ENCODE measurements around the gene TEX44. TPM values are rescaled to one million over a fixed set of nuclear protein-coding genes. Genes with fewer than 3 reads are reported as not detected.
"Not testable (repeated sequence)": the region's sequence is repeated elsewhere in the genome, so short reads cannot be mapped to it uniquely, and the experiment has no call there.

Gene TEX44
- total RNA-seq, 1 donor from 2014 or later: not detected

GRCh38 chr2:231552752-231553151, 39.9 kb upstream of the TEX44 start:
- no peak for TF ChIP-seq CTCF (conservative IDR thresholded peaks at IDR 0.05; ENCODE audit: low read depth, low read length)
- H3K4me3 ChIP-seq (ENCODE audit: low read depth, low read length): no peak overlapping the region
- DNase-seq (ENCODE audit: low read depth): no peak

- no peak overlapping the region for H3K4me3 ChIP-seq (ENCODE audit: low read depth, low read length)
- TF ChIP-seq CTCF (conservative IDR thresholded peaks at IDR 0.05; ENCODE audit: low read depth, low read length): no peak
- no peak for DNase-seq (ENCODE audit: low read depth)
Measured at GRCh38 chr2:231554327-231554726, 38.3 kb upstream of the TEX44 start.

GRCh38 chr2:231554748-231555545, 37.7 kb upstream of the TEX44 start:
- no peak for DNase-seq (ENCODE audit: low read depth)
- no peak overlapping the region for H3K4me3 ChIP-seq (ENCODE audit: low read depth, low read length)
- no peak for TF ChIP-seq CTCF (conservative IDR thresholded peaks at IDR 0.05; ENCODE audit: low read depth, low read length)

GRCh38 chr2:231556496-231556895, 36.2 kb upstream of the TEX44 start:
- DNase-seq (ENCODE audit: low read depth); H3K4me3 ChIP-seq (ENCODE audit: low read depth, low read length): not testable (repeated sequence)

GRCh38 chr2:231556981-231557380, 35.7 kb upstream of the TEX44 start:
- no peak overlapping the region for H3K4me3 ChIP-seq (ENCODE audit: low read depth, low read length)
- no peak for TF ChIP-seq CTCF (conservative IDR thresholded peaks at IDR 0.05; ENCODE audit: low read depth, low read length)
- no peak for DNase-seq (ENCODE audit: low read depth)

- peak; percentile 19 for DNase-seq (ENCODE audit: low read depth)
- TF ChIP-seq CTCF (conservative IDR thresholded peaks at IDR 0.05; ENCODE audit: low read depth, low read length): peak; percentile 85
- H3K4me3 ChIP-seq (ENCODE audit: low read depth, low read length): no peak overlapping the region
Measured at GRCh38 chr2:231557571-231558217, 35.0 kb upstream of the TEX44 start.

- no peak overlapping the region for H3K4me3 ChIP-seq (ENCODE audit: low read depth, low read length)
- TF ChIP-seq CTCF (conservative IDR thresholded peaks at IDR 0.05; ENCODE audit: low read depth, low read length): peak; percentile 73
- DNase-seq (ENCODE audit: low read depth): no peak
Measured at GRCh38 chr2:231563378-231563961, 29.2 kb upstream of the TEX44 start.
